WTC11 (cell line): Measurements from ENCODE around the gene SLC35A3. TPM values are rescaled to one million over a fixed set of nuclear protein-coding genes. Genes with fewer than 3 reads are reported as not detected.

Experiments
- ATAC-seq: fragments of 200-7000 bp; cut with Tn5 transposase; 2 replicates; pipeline ENCODE4 v1.10.0; 2021; ENCODE audit warnings: mild to moderate bottlenecking, moderate library complexity
- CTCF ChIA-PET: fragments of 300-600 bp; sonication (Branson Sonifier 250); formaldehyde crosslinking; loops from one replicate; lab custom pipeline; 2021; ENCODE audit warnings: antibody characterized with exemption; lab: Charles Lee
- POLR2A ChIA-PET: fragments of 350-600 bp; sonication (Branson Sonifier 250); formaldehyde crosslinking; loops from one replicate; lab custom pipeline; 2021; ENCODE audit warnings: antibody characterized with exemption; lab: Charles Lee
- DNase-seq: peaks from one replicate; pipeline ENCODE4 v3.0.0; 2021; ENCODE audit warnings: low spot score
- H3K27ac Mint-ChIP-seq: 2 replicates; pipeline ENCODE4 v1.8.0; 2021; ENCODE audit warnings: mixed read lengths
- H3K27me3 Mint-ChIP-seq: 2 replicates; pipeline ENCODE4 v1.8.0; 2021; ENCODE audit warnings: low read depth, mild to moderate bottlenecking, moderate library complexity, mixed read lengths
- H3K36me3 Mint-ChIP-seq: 2 replicates; pipeline ENCODE4 v1.8.0; 2021; ENCODE audit warnings: mixed read lengths
- H3K4me1 Mint-ChIP-seq: 2 replicates; pipeline ENCODE4 v1.8.0; 2022; ENCODE audit warnings: mixed read lengths
- H3K4me3 Mint-ChIP-seq: 2 replicates; pipeline ENCODE4 v1.8.0; 2021; ENCODE audit warnings: mild to moderate bottlenecking, moderate library complexity, mixed read lengths
- H3K9me3 Mint-ChIP-seq: 2 replicates; pipeline ENCODE4 v1.8.0; 2021; ENCODE audit warnings: mixed read lengths
- FOXK1 ChIP-seq: sonication (generic); formaldehyde crosslinking; IDR thresholded peaks from 2 replicates; pipeline ENCODE4 v1.8.0; 2022; ENCODE audit warnings: mild to moderate bottlenecking, moderate library complexity, missing genetic modification reagents
- GTF2I ChIP-seq: fragments of 250-450 bp; sonication (Bioruptor Pico); conservative IDR thresholded peaks from 2 replicates; pipeline ENCODE4 v1.4.0; 2021; ENCODE audit warnings: mild to moderate bottlenecking
- HMGA2 ChIP-seq: fragments of 250-450 bp; sonication (Bioruptor Pico); IDR thresholded peaks from 2 replicates; pipeline ENCODE4 v1.4.0; 2021; ENCODE audit warnings: mild to moderate bottlenecking, moderate library complexity
- NFE2L1 ChIP-seq: sonication (generic); formaldehyde crosslinking; IDR thresholded peaks from 2 replicates; pipeline ENCODE4 v1.8.1; 2023; ENCODE audit warnings: missing genetic modification reagents
- NR1H2 ChIP-seq: sonication (generic); formaldehyde crosslinking; IDR thresholded peaks from 2 replicates; pipeline ENCODE4 v1.9.0; 2021; ENCODE audit warnings: mild to moderate bottlenecking, moderate library complexity, missing genetic modification reagents
- PRDM15 ChIP-seq: sonication (generic); formaldehyde crosslinking; IDR thresholded peaks from 2 replicates; pipeline ENCODE4 v1.8.0; 2022; ENCODE audit warnings: missing genetic modification reagents
- PREB ChIP-seq: sonication (generic); formaldehyde crosslinking; IDR thresholded peaks from 2 replicates; pipeline ENCODE4 v1.8.1; 2022; ENCODE audit warnings: mild to moderate bottlenecking, missing genetic modification reagents, moderate library complexity, borderline replicate concordance
- PRRX2 ChIP-seq: fragments of 250-450 bp; sonication (Bioruptor Pico); IDR thresholded peaks from 2 replicates; pipeline ENCODE4 v1.8.0; 2021; ENCODE audit warnings: mild to moderate bottlenecking
- RELA ChIP-seq: sonication (generic); formaldehyde crosslinking; IDR thresholded peaks from 2 replicates; pipeline ENCODE4 v1.8.1; 2022; ENCODE audit warnings: missing genetic modification reagents, mild to moderate bottlenecking, borderline replicate concordance
- SMAD3 ChIP-seq: sonication (generic); formaldehyde crosslinking; IDR thresholded peaks from 2 replicates; pipeline ENCODE4 v1.8.0; 2022; ENCODE audit warnings: missing genetic modification reagents, mild to moderate bottlenecking, borderline replicate concordance
- SMAD4 ChIP-seq: sonication (generic); formaldehyde crosslinking; IDR thresholded peaks from 2 replicates; pipeline ENCODE4 v1.8.0; 2022; ENCODE audit warnings: mild to moderate bottlenecking, missing genetic modification reagents
- TEAD1 ChIP-seq: sonication (generic); formaldehyde crosslinking; IDR thresholded peaks from 2 replicates; pipeline ENCODE4 v1.8.0; 2022; ENCODE audit warnings: mild to moderate bottlenecking, missing genetic modification reagents
- TEAD4 ChIP-seq: sonication (generic); formaldehyde crosslinking; IDR thresholded peaks from 2 replicates; pipeline ENCODE4 v1.8.0; 2022; ENCODE audit warnings: mild to moderate bottlenecking, missing genetic modification reagents
- ZNF121 ChIP-seq: sonication (generic); formaldehyde crosslinking; IDR thresholded peaks from 2 replicates; pipeline ENCODE4 v1.8.0; 2023; ENCODE audit warnings: missing genetic modification reagents
- ZNF138 ChIP-seq: sonication (generic); formaldehyde crosslinking; conservative IDR thresholded peaks from 2 replicates; pipeline ENCODE4 v1.8.1; 2022; ENCODE audit warnings: mild to moderate bottlenecking, moderate library complexity, missing genetic modification reagents
- ZNF532 ChIP-seq: fragments of 250-450 bp; sonication (Bioruptor Pico); IDR thresholded peaks from 2 replicates; pipeline ENCODE4 v1.9.0; 2021; ENCODE audit warnings: mild to moderate bottlenecking, borderline replicate concordance
- total RNA-seq: library from RNA; stranded (reverse); gene quantifications from 3 replicates; pipeline ENCODE4 v1.2.3, GENCODE V29; 2021
- TF ChIP-seq, protein P1 (sequence below): fragments of 250-450 bp; sonication (Bioruptor Pico); IDR thresholded peaks from 2 replicates; pipeline ENCODE4 v2.1.2; 2022; ENCODE audit warnings: mild to moderate bottlenecking, moderate library complexity
- TF ChIP-seq, protein P2 (sequence below): sonication (generic); formaldehyde crosslinking; IDR thresholded peaks from 2 replicates; pipeline ENCODE4 v1.8.1; 2022; ENCODE audit warnings: mild to moderate bottlenecking, moderate library complexity, missing genetic modification reagents
- TF ChIP-seq, protein P3 (sequence below): fragments of 200-600 bp; IDR thresholded peaks from 2 replicates; pipeline ENCODE4 v1.8.0; 2022; ENCODE audit warnings: antibody characterized with exemption

The SLC35A3 gene
- total RNA-seq, 1 experiment from 2014 or later = 14.5 TPM

GRCh38 chr1:99968214-99968613, 1.6 kb upstream of the SLC35A3 start:
- peak overlapping the region; percentile 14; the same call in 1 of the 2 replicates for H3K4me3 Mint-ChIP-seq
- ATAC-seq (no peak), DNase-seq (no peak)
- ChIA-PET POLR2A (no interaction called here), CTCF (no interaction called here)
- H3K36me3 Mint-ChIP-seq = no peaks in the 10 kb centered on the region
- H3K4me1 Mint-ChIP-seq = peaks cover 22% of the 10 kb centered on the region
- H3K9me3 Mint-ChIP-seq = no peaks in the 10 kb centered on the region
- TF ChIP-seq PRDM15 (CRISPR knock-in tag) (no peak), PRRX2 (CRISPR knock-in tag) (no peak), ZNF121 (CRISPR knock-in tag) (no peak), NR1H2 (no peak), ZNF138 (no peak), TEAD4 (CRISPR knock-in tag) (no peak), GTF2I (CRISPR knock-in tag) (no peak), SMAD3 (CRISPR knock-in tag) (no peak), TEAD1 (CRISPR knock-in tag) (no peak), FOXK1 (CRISPR knock-in tag) (no peak), NFE2L1 (CRISPR knock-in tag) (no peak), HMGA2 (CRISPR knock-in tag) (no peak)
- TF ChIP-seq, protein P1, sequence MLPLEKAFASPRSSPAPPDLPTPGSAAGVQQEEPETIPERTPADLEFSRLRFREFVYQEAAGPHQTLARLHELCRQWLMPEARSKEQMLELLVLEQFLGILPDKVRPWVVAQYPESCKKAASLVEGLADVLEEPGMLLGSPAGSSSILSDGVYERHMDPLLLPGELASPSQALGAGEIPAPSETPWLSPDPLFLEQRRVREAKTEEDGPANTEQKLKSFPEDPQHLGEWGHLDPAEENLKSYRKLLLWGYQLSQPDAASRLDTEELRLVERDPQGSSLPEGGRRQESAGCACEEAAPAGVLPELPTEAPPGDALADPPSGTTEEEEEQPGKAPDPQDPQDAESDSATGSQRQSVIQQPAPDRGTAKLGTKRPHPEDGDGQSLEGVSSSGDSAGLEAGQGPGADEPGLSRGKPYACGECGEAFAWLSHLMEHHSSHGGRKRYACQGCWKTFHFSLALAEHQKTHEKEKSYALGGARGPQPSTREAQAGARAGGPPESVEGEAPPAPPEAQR (CRISPR knock-in tag) = no peak
- TF ChIP-seq, protein P2, sequence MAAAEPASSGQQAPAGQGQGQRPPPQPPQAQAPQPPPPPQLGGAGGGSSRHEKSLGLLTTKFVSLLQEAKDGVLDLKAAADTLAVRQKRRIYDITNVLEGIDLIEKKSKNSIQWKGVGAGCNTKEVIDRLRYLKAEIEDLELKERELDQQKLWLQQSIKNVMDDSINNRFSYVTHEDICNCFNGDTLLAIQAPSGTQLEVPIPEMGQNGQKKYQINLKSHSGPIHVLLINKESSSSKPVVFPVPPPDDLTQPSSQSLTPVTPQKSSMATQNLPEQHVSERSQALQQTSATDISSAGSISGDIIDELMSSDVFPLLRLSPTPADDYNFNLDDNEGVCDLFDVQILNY = no peak
- TF ChIP-seq, protein P3, sequence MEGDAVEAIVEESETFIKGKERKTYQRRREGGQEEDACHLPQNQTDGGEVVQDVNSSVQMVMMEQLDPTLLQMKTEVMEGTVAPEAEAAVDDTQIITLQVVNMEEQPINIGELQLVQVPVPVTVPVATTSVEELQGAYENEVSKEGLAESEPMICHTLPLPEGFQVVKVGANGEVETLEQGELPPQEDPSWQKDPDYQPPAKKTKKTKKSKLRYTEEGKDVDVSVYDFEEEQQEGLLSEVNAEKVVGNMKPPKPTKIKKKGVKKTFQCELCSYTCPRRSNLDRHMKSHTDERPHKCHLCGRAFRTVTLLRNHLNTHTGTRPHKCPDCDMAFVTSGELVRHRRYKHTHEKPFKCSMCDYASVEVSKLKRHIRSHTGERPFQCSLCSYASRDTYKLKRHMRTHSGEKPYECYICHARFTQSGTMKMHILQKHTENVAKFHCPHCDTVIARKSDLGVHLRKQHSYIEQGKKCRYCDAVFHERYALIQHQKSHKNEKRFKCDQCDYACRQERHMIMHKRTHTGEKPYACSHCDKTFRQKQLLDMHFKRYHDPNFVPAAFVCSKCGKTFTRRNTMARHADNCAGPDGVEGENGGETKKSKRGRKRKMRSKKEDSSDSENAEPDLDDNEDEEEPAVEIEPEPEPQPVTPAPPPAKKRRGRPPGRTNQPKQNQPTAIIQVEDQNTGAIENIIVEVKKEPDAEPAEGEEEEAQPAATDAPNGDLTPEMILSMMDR = no peak
- no peaks in the 10 kb centered on the region for H3K27me3 Mint-ChIP-seq
- no peak overlapping the region for H3K27ac Mint-ChIP-seq

DNA sequence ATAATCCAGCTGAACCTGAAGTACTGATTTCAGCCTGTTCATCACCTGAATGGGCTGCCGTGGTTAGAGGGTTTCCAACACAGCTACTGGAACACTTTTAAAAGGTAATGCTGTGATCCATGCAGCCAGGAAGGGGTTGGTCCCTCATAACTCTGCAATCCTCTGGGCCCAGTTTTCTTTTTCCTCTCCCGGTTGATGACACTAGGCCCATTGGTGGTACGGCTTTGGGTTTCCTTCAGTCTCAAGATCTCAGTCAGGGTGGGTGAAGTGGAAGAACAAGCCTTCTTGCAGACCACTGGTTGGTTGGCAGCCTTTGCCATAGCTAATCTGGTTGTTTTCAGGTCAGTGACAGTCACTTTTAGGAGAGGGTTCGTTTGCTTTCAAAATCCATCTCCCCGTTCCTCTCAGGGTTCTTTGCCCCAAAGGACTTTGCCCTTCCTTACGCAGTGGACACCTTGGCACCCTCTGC, 502 bp upstream of the SLC35A3 start:
- no peak for TF ChIP-seq ZNF532
- TF ChIP-seq PREB = no peak
- TF ChIP-seq RELA (CRISPR knock-in tag) = no peak
- no peak for TF ChIP-seq SMAD4 (CRISPR knock-in tag)
- TF ChIP-seq, all 79 proteins: peak for 0
- peak overlapping the region; percentile 99 for H3K4me3 Mint-ChIP-seq
- CTCF ChIA-PET = interaction anchor here (1.6 kb wide), 1 partner anchor 12 kb away, joined by 4 read pairs; no protein-coding TSS in a partner anchor
- DNase-seq = no peak
- no peaks in the 10 kb centered on the region for H3K36me3 Mint-ChIP-seq
- H3K4me1 Mint-ChIP-seq = peaks cover 22% of the 10 kb centered on the region
- H3K9me3 Mint-ChIP-seq = no peaks in the 10 kb centered on the region
- POLR2A ChIA-PET = interaction anchor here (0.6 to 1.6 kb wide), 6 partner anchors 10 to 382 kb away, joined by 3 to 8 read pairs (median 4); partner anchors contain the start of genes AGL, SASS6 and TRMT13
- no peaks in the 10 kb centered on the region for H3K27me3 Mint-ChIP-seq
- peak overlapping the region; percentile 25 for H3K27ac Mint-ChIP-seq
- ATAC-seq = no peak; the same call in 1 of the 2 replicates
